ENCODE results near the gene MED12L. TPM values are rescaled to one million over a fixed set of nuclear protein-coding genes. Genes with fewer than 3 reads are reported as not detected.

The MED12L gene
- total and polyA plus RNA-seq, 9 donors, result 2.6 to 11.7 (median 6.8) TPM

DNA sequence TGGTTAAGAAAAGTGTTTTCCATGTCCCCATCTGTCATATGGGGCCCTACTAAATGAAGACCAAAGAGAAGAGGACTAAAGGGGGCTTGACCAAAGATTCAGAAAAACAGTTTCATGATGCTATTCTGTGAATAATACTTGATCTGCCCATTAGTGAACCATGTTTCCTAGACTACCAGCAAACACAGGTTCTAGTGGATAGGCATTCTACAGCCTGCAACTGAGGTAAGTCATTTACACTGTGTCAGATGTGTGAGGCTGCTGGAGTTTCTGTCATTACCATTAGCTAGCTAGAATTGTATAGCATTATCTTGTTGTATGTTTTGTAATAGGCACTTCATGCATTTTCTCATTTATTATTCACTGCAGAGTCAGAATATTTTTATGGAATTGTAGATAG, 111.0 kb downstream of the MED12L start:
- H3K27me3 ChIP-seq (ENCODE audit: control insufficient read depth, insufficient read depth, low read length), result no peaks in the 10 kb centered on the region
- no peak overlapping the region for H3K27ac ChIP-seq (ENCODE audit: low read length)
- DNase-seq, result no peak
- H3K4me1 ChIP-seq (ENCODE audit: control insufficient read depth, insufficient read depth, low read length), result no peaks in the 10 kb centered on the region
- no peaks in the 10 kb centered on the region for H3K9me3 ChIP-seq (replicated peaks; ENCODE audit: control insufficient read depth, low read depth, low read length)
- H3K36me3 ChIP-seq (ENCODE audit: control insufficient read depth, insufficient read depth, low read length), result no peaks in the 10 kb centered on the region
- H3K4me3 ChIP-seq (ENCODE audit: low read length), result no peak overlapping the region

- DNase-seq, result no peak
- no peak overlapping the region for H3K27ac ChIP-seq (ENCODE audit: low read length)
- H3K4me1 ChIP-seq (ENCODE audit: control insufficient read depth, insufficient read depth, low read length), result no peaks in the 10 kb centered on the region
- H3K27me3 ChIP-seq (ENCODE audit: control insufficient read depth, insufficient read depth, low read length), result no peaks in the 10 kb centered on the region
- H3K4me3 ChIP-seq (ENCODE audit: low read length), result no peak overlapping the region
- 67% methylated on average over 1 of the region's 8 CpGs for WGBS (ENCODE audit: insufficient coverage)
- H3K36me3 ChIP-seq (ENCODE audit: control insufficient read depth, insufficient read depth, low read length), result no peaks in the 10 kb centered on the region
- H3K9me3 ChIP-seq (replicated peaks; ENCODE audit: control insufficient read depth, low read depth, low read length), result no peaks in the 10 kb centered on the region
Observed at GRCh38 chr3:151197228-151197627, 111.8 kb downstream of the MED12L start.

GRCh38 chr3:151197981-151198767, 112.7 kb downstream of the MED12L start:
- WGBS (ENCODE audit: insufficient coverage), result 90% methylated on average over 5 of the region's 6 CpGs
- H3K4me1 ChIP-seq (ENCODE audit: control insufficient read depth, insufficient read depth, low read length), result no peaks in the 10 kb centered on the region
- H3K27me3 ChIP-seq (ENCODE audit: control insufficient read depth, insufficient read depth, low read length), result no peaks in the 10 kb centered on the region
- H3K9me3 ChIP-seq (replicated peaks; ENCODE audit: control insufficient read depth, low read depth, low read length), result no peaks in the 10 kb centered on the region
- DNase-seq, result no peak
- H3K36me3 ChIP-seq (ENCODE audit: control insufficient read depth, insufficient read depth, low read length), result no peaks in the 10 kb centered on the region
- H3K4me3 ChIP-seq (ENCODE audit: low read length), result no peak overlapping the region
- H3K27ac ChIP-seq (ENCODE audit: low read length), result no peak overlapping the region

DNA sequence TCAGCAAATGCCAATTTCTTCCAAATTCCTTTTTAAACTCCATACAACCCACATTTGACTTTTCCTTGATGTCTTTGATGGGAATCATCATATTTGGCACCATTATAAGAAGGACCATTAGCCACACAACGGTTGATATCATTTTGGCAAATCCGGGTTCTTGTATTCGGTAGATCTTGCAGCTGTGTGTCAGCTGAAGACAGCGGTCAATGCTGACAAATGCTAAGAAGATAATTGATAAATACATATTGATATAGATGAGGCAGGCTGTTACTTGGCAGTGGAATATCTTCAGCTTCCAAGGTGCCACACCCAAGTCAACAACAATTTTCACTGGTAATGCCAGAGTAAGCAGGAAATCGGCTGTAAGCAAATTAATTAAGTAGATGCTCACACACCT, 113.4 kb downstream of the MED12L start:
- no CpG with 5 or more reads among the region's 5 CpGs for WGBS (ENCODE audit: insufficient coverage)
- Histone ChIP-seq H3K9me3 (replicated peaks; ENCODE audit: control insufficient read depth, low read depth, low read length) (no peaks in the 10 kb centered on the region), H3K27me3 (ENCODE audit: control insufficient read depth, insufficient read depth, low read length) (no peaks in the 10 kb centered on the region), H3K27ac (ENCODE audit: low read length) (no peak overlapping the region), H3K4me1 (ENCODE audit: control insufficient read depth, insufficient read depth, low read length) (no peaks in the 10 kb centered on the region), H3K4me3 (ENCODE audit: low read length) (no peak overlapping the region), H3K36me3 (ENCODE audit: control insufficient read depth, insufficient read depth, low read length) (no peaks in the 10 kb centered on the region)
- DNase-seq, result no peak

GRCh38 chr3:151199554-151200438, 114.3 kb downstream of the MED12L start:
- 75% methylated on average over 1 of the region's 4 CpGs for WGBS (ENCODE audit: insufficient coverage)
- Histone ChIP-seq H3K4me3 (ENCODE audit: low read length) (no peak overlapping the region), H3K9me3 (replicated peaks; ENCODE audit: control insufficient read depth, low read depth, low read length) (no peaks in the 10 kb centered on the region), H3K27me3 (ENCODE audit: control insufficient read depth, insufficient read depth, low read length) (no peaks in the 10 kb centered on the region), H3K27ac (ENCODE audit: low read length) (no peak overlapping the region), H3K36me3 (ENCODE audit: control insufficient read depth, insufficient read depth, low read length) (no peaks in the 10 kb centered on the region), H3K4me1 (ENCODE audit: control insufficient read depth, insufficient read depth, low read length) (no peaks in the 10 kb centered on the region)
- DNase-seq, result no peak

DNA sequence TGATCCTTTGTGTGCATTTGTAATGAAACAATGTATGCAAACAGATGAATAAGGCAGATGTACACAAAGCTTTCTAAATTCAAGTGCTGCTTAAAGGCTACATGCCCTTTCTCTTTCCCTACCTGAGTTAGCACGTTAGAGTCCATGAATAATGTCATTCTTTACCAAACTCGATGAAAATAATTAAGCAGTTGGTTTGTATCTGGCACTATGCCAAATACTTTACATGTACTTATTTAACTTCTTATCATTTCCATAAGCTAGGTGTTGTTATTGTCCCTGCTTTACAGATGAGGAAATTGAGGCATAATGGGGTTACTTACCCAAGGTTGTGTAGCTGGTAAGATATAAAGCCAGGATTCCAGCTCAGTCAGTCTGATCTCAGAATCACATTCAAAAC, 115.1 kb downstream of the MED12L start:
- DNase-seq, result no peak
- Histone ChIP-seq H3K9me3 (replicated peaks; ENCODE audit: control insufficient read depth, low read depth, low read length) (no peaks in the 10 kb centered on the region), H3K27me3 (ENCODE audit: control insufficient read depth, insufficient read depth, low read length) (no peaks in the 10 kb centered on the region), H3K4me1 (ENCODE audit: control insufficient read depth, insufficient read depth, low read length) (no peaks in the 10 kb centered on the region), H3K4me3 (ENCODE audit: low read length) (no peak overlapping the region), H3K36me3 (ENCODE audit: control insufficient read depth, insufficient read depth, low read length) (no peaks in the 10 kb centered on the region), H3K27ac (ENCODE audit: low read length) (no peak overlapping the region)
- no CpG with 5 or more reads among the region's 2 CpGs for WGBS (ENCODE audit: insufficient coverage)

GRCh38 chr3:151201051-151201730, 115.7 kb downstream of the MED12L start:
- no peak overlapping the region for H3K27ac ChIP-seq (ENCODE audit: low read length)
- no peaks in the 10 kb centered on the region for H3K9me3 ChIP-seq (replicated peaks; ENCODE audit: control insufficient read depth, low read depth, low read length)

GRCh38 chr3:151203051-151203420, 117.6 kb downstream of the MED12L start, which contains the start of gene GPR171:
Gene GPR171 (minus strand): TSS chr3:151203216. CDS start chr3:151199386, 3,830 bp downstream.
- no peak within 1 kb of the TSS for H3K4me3 ChIP-seq (ENCODE audit: low read length)
- no peak within 1 kb of the TSS for H3K27ac ChIP-seq (ENCODE audit: low read length)

More at GRCh38 chr3:151201051-151201730, 115.7 kb downstream of the MED12L start:
- no peak for DNase-seq
- Histone ChIP-seq H3K4me1 (ENCODE audit: control insufficient read depth, insufficient read depth, low read length) (no peaks in the 10 kb centered on the region), H3K4me3 (ENCODE audit: low read length) (no peak overlapping the region), H3K36me3 (ENCODE audit: control insufficient read depth, insufficient read depth, low read length) (no peaks in the 10 kb centered on the region), H3K27me3 (ENCODE audit: control insufficient read depth, insufficient read depth, low read length) (no peaks in the 10 kb centered on the region)
- 100% methylated on average over 1 of the region's 7 CpGs for WGBS (ENCODE audit: insufficient coverage)

DNA sequence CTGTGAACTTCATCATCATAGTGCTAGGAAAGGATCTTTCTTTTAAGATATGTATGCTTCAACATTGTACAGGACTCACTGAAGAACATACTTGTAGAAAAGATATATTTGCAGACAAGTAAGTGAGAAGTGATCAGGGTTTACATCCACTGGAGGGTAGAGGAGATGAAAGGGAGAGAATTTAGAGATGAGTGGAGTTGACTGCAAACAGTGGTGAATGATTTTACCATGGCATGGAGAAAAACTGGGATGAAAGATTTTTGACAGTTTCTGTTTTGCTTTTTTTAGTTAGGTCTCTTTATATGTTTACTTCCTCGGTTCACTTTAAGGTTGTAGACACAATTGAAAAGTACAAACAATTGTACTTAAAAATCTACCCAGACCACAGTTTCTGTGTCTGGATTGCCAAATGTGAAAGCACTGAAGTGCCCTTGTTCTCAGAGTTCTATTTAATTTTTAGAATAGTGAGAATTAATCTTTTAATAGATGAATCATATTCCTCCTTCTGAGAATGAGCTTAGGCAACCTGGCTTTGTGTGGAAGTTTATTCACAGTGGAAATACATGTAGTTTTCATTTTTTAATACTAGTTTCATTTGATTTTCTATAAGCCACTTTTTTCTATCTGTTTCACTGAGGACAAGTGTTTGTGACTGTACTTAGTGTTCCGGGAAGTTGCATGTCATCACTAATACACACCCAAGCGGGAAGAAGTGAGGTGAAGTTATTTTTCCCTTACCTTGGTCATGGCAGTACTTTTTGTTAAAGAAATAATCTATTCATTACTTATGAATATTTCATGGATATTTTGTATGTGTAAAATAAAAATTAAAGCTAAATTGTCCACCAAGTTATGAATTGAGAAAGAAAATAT, 119.3 kb downstream of the MED12L start:
- DNase-seq, result no peak
- no peaks in the 10 kb centered on the region for H3K9me3 ChIP-seq (replicated peaks; ENCODE audit: control insufficient read depth, low read depth, low read length)
- WGBS (ENCODE audit: insufficient coverage), result no CpG with 5 or more reads among the region's 3 CpGs
- H3K4me3 ChIP-seq (ENCODE audit: low read length), result no peak overlapping the region
- no peak overlapping the region for H3K27ac ChIP-seq (ENCODE audit: low read length)
- H3K27me3 ChIP-seq (ENCODE audit: control insufficient read depth, insufficient read depth, low read length), result no peaks in the 10 kb centered on the region
- H3K4me1 ChIP-seq (ENCODE audit: control insufficient read depth, insufficient read depth, low read length), result no peaks in the 10 kb centered on the region
- no peaks in the 10 kb centered on the region for H3K36me3 ChIP-seq (ENCODE audit: control insufficient read depth, insufficient read depth, low read length)

More at GRCh38 chr3:151203051-151203420, 117.6 kb downstream of the MED12L start, which contains the start of gene GPR171:
- no peak for DNase-seq
- Histone ChIP-seq H3K9me3 (replicated peaks; ENCODE audit: control insufficient read depth, low read depth, low read length) (no peaks in the 10 kb centered on the region), H3K4me1 (ENCODE audit: control insufficient read depth, insufficient read depth, low read length) (no peaks in the 10 kb centered on the region), H3K27me3 (ENCODE audit: control insufficient read depth, insufficient read depth, low read length) (no peaks in the 10 kb centered on the region), H3K36me3 (ENCODE audit: control insufficient read depth, insufficient read depth, low read length) (no peaks in the 10 kb centered on the region)
- WGBS (ENCODE audit: insufficient coverage), result 83% methylated on average over 1 of the region's 3 CpGs

Data from muscle of leg (tissue), 11 donors.